Smooth muscle cell (in vitro differentiated cells): Measurements from ENCODE around the gene PTPRM. TPM values are rescaled to one million over a fixed set of nuclear protein-coding genes. Genes with fewer than 3 reads are reported as not detected.

Experiments used
- DNase-seq: peaks from one replicate; lab custom pipeline; 2025; ENCODE audit not compliant: unreplicated experiment; lab: John Stamatoyannopoulos, UW
- H2AFZ ChIP-seq: fragments of 200-600 bp; sonication (generic); 2 replicates; pipeline ENCODE4 v1.6.0; 2016; ENCODE audit warnings: antibody characterized with exemption, low read depth, mild to moderate bottlenecking
- H3F3A ChIP-seq: fragments of 200-600 bp; sonication (generic); 2 replicates; pipeline ENCODE4 v1.6.0; 2017; ENCODE audit warnings: antibody characterized with exemption, low read depth
- H3K27ac ChIP-seq: fragments of 200-600 bp; sonication (generic); 2 replicates; pipeline ENCODE4 v1.5.1; 2016; ENCODE audit warnings: low read depth, mild to moderate bottlenecking
- H3K27me3 ChIP-seq: fragments of 200-600 bp; sonication (generic); 2 replicates; pipeline ENCODE4 v1.6.1; 2016; ENCODE audit warnings: low read depth, mild to moderate bottlenecking
- H3K36me3 ChIP-seq: fragments of 200-600 bp; sonication (generic); 2 replicates; pipeline ENCODE4 v1.5.1; 2016; ENCODE audit warnings: low read depth
- H3K4me1 ChIP-seq: fragments of 200-600 bp; sonication (generic); 2 replicates; pipeline ENCODE4 v1.5.1; 2016; ENCODE audit warnings: low read depth
- H3K4me2 ChIP-seq: fragments of 200-600 bp; sonication (generic); 2 replicates; pipeline ENCODE4 v1.6.0; 2016; ENCODE audit warnings: mild to moderate bottlenecking
- H3K4me3 ChIP-seq: fragments of 200-600 bp; sonication (generic); 2 replicates; pipeline ENCODE4 v1.5.1; 2016; ENCODE audit warnings: mild to moderate bottlenecking
- H3K79me2 ChIP-seq: fragments of 200-600 bp; sonication (generic); 2 replicates; pipeline ENCODE4 v1.6.0; 2016; ENCODE audit warnings: low read depth, mild to moderate bottlenecking
- H3K9ac ChIP-seq: fragments of 200-600 bp; sonication (generic); 2 replicates; pipeline ENCODE4 v1.6.0; 2016; ENCODE audit warnings: low read depth
- H3K9me3 ChIP-seq: fragments of 200-600 bp; sonication (generic); replicated peaks from 2 replicates; pipeline ENCODE4 v1.5.1; 2016; ENCODE audit warnings: low read depth
- H4K20me1 ChIP-seq: fragments of 200-600 bp; sonication (generic); 2 replicates; pipeline ENCODE4 v1.6.0; 2016; ENCODE audit warnings: low read depth
- CTCF ChIP-seq: fragments of 200-600 bp; sonication (generic); IDR thresholded peaks from 2 replicates; pipeline ENCODE4 v1.5.1; 2017; ENCODE audit warnings: borderline replicate concordance, mild to moderate bottlenecking, antibody characterized with exemption; ENCODE audit not compliant: insufficient read depth, poor library complexity, severe bottlenecking
- WGBS: methylation state at CpG from one replicate; pipeline ENCODE4 v1.1.7; 2016; ENCODE audit warnings: low lambda C conversion rate; 5-methylcytosine and 5-hydroxymethylcytosine counted together
- polyA plus RNA-seq: library from polyadenylated mRNA; unstranded; fragments of >200 nt; fragmentation: Nextera tagmentation; extraction: Ambion mirVana; gene quantifications from 2 replicates; pipeline ENCODE4 v1.2.1, GENCODE V29; 2016
- total RNA-seq: library from RNA; depleted of rRNA; stranded (reverse); fragments of >200 nt; gene quantifications from 2 replicates; pipeline ENCODE4 v1.2.3, GENCODE V29; 2014

Gene PTPRM
- total and polyA plus RNA-seq, 2 experiments from 2014 or later = 57.5 to 115 TPM

- DNase-seq = no peak
- Histone ChIP-seq H3K27ac (no peak overlapping the region), H2AFZ (no peak overlapping the region), H3F3A (no peaks in the 10 kb centered on the region), H3K4me3 (no peak overlapping the region), H3K36me3 (no peaks in the 10 kb centered on the region), H4K20me1 (no peaks in the 10 kb centered on the region), H3K4me1 (no peaks in the 10 kb centered on the region), H3K27me3 (no peaks in the 10 kb centered on the region), H3K9ac (no peak overlapping the region), H3K9me3 (no peaks in the 10 kb centered on the region), H3K4me2 (no peak overlapping the region), H3K79me2 (no peaks in the 10 kb centered on the region)
- 95% methylated on average over 2 of the region's 2 CpGs for WGBS
- TF ChIP-seq CTCF = no peak
Measured at GRCh38 chr18:8286303-8286702, 719.2 kb downstream of the PTPRM start.

- no peaks in the 10 kb centered on the region for H3F3A ChIP-seq
- WGBS = 89% methylated on average over 2 of the region's 2 CpGs
Measured at GRCh38 chr18:8287196-8287885, 720.2 kb downstream of the PTPRM start.

GRCh38 chr18:8288472-8289195 is 721.5 kb downstream of the PTPRM start:
- WGBS = 94% methylated on average over 8 of the region's 8 CpGs
- no peaks in the 10 kb centered on the region for H4K20me1 ChIP-seq
- H3K36me3 ChIP-seq = no peaks in the 10 kb centered on the region
- H3K79me2 ChIP-seq = no peaks in the 10 kb centered on the region
- H3K4me3 ChIP-seq = no peak overlapping the region
- H3K27me3 ChIP-seq = no peaks in the 10 kb centered on the region
- H3K9ac ChIP-seq = no peak overlapping the region
- no peak for DNase-seq
- no peak overlapping the region for H3K4me2 ChIP-seq
- no peak overlapping the region for H2AFZ ChIP-seq
- no peaks in the 10 kb centered on the region for H3K9me3 ChIP-seq
- H3K4me1 ChIP-seq = no peaks in the 10 kb centered on the region
- no peak overlapping the region for H3K27ac ChIP-seq
- TF ChIP-seq CTCF = no peak
- H3F3A ChIP-seq = no peaks in the 10 kb centered on the region

More at GRCh38 chr18:8287196-8287885, 720.2 kb downstream of the PTPRM start:
- Histone ChIP-seq H2AFZ (no peak overlapping the region), H3K27me3 (no peaks in the 10 kb centered on the region), H3K4me2 (no peak overlapping the region), H3K27ac (no peak overlapping the region), H3K9me3 (no peaks in the 10 kb centered on the region), H4K20me1 (no peaks in the 10 kb centered on the region), H3K36me3 (no peaks in the 10 kb centered on the region), H3K4me3 (no peak overlapping the region), H3K9ac (no peak overlapping the region), H3K79me2 (no peaks in the 10 kb centered on the region), H3K4me1 (no peaks in the 10 kb centered on the region)
- no peak for TF ChIP-seq CTCF
- DNase-seq = no peak
